ENCODE measurements around the gene ATP2A3.

GRCh38 chr17:3887804-3888203 is 76.4 kb downstream of the ATP2A3 start:
- TF ChIP-seq CTCF (conservative IDR thresholded peaks at IDR 0.05; ENCODE audit: low read length) (no peak), EZH2phosphoT487 (IDR thresholded peaks at IDR 0.05; ENCODE audit: borderline replicate concordance) (no peak)
